ENCODE data around the gene SPSB4. TPM values are rescaled to one million over a fixed set of nuclear protein-coding genes. Genes with fewer than 3 reads are reported as not detected.

Gene SPSB4
- total RNA-seq, 2 donors from 2014 or later, result 7.5 to 8.2 TPM

DNA sequence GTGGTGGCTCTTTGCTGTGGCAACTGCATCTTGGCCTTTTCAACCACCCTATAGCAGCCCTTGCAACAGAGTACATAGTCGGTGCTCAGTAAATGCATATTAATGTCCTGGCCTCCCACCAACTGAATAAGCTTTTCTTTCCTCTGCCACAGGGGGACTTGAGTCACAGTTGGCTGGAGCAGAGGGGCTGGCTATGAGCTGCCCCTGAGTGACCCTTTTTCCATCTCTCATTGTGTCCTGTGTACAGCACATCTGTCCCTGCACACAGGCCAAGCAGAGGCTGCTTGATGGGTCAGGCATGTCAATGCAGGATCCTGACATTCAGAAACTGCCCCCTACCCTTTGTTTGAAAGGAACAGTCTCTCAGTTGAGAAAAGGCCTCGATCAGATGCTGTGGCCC lies 22.4 kb downstream of the SPSB4 start:
- Mint-ChIP-seq H3K27me3 (ENCODE audit: insufficient read depth) (peaks cover 28% of the 10 kb centered on the region), H3K4me1 (peaks cover 65% of the 10 kb centered on the region), H3K4me3 (no peak overlapping the region), H3K9me3 (no peaks in the 10 kb centered on the region), H3K27ac (peak overlapping the region; percentile 13), H3K36me3 (ENCODE audit: low read depth) (no peaks in the 10 kb centered on the region)
- peak; percentile 55 for DNase-seq
- Histone ChIP-seq H3K9me3 (ENCODE audit: control insufficient read depth, low read length) (no peaks in the 10 kb centered on the region), H3K27me3 (ENCODE audit: control insufficient read depth, insufficient read depth, low read length, poor library complexity, severe bottlenecking) (peaks cover 1% of the 10 kb centered on the region), H3K36me3 (ENCODE audit: control insufficient read depth, insufficient read depth, low read length) (no peaks in the 10 kb centered on the region), H3K4me3 (ENCODE audit: low read length) (no peak overlapping the region), H3K27ac (ENCODE audit: low read depth, low read length) (peak overlapping the region; percentile 91), H3K9ac (ENCODE audit: extremely low read depth, low read length, poor library complexity, severe bottlenecking) (no peak overlapping the region), H3K4me1 (ENCODE audit: control insufficient read depth, insufficient read depth, low read length) (peaks cover 22% of the 10 kb centered on the region)
- no peak for TF ChIP-seq CTCF (conservative IDR thresholded peaks at IDR 0.05)
- 18 to 76% methylated on average over 2 of the region's 2 CpGs for WGBS, 2 experiments (ENCODE audit: insufficient coverage in 1 of 2, insufficient read length in 1 of 2)

DNA sequence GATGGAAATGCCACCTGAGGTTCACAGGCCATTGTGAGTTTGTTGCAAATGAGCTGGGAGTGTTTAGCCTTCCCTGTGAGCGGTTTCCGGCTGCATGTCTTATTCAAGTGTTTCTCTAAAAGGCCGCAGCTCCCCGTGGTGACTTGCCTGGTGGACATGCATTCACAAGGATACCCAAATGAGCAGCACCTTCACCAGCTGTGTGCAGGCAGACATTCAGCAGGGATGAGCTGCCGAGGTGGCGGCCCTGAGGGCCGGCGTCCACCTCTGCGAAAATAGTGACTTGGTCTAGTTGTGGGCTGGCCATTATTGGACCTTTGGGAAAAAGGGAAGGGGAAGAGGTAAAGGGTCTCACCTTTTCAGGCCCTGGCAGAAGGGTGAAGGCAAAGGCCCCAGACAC lies 23.4 kb downstream of the SPSB4 start:
- H3K4me3 Mint-ChIP-seq, result no peak overlapping the region
- no peaks in the 10 kb centered on the region for H3K27me3 ChIP-seq (ENCODE audit: control insufficient read depth, insufficient read depth, low read length, poor library complexity, severe bottlenecking)
- no peak overlapping the region for H3K9ac ChIP-seq (ENCODE audit: extremely low read depth, low read length, poor library complexity, severe bottlenecking)
- H3K27ac ChIP-seq (ENCODE audit: low read depth, low read length), result peak overlapping the region; percentile 34
- peaks cover 22% of the 10 kb centered on the region for H3K4me1 ChIP-seq (ENCODE audit: control insufficient read depth, insufficient read depth, low read length)
- no peak for TF ChIP-seq CTCF (conservative IDR thresholded peaks at IDR 0.05)
- peaks cover 67% of the 10 kb centered on the region for H3K4me1 Mint-ChIP-seq
- H3K9me3 Mint-ChIP-seq, result no peaks in the 10 kb centered on the region
- H3K36me3 ChIP-seq (ENCODE audit: control insufficient read depth, insufficient read depth, low read length), result no peaks in the 10 kb centered on the region
- 27 to 60% methylated on average over 3 to 9 of the region's 9 CpGs for WGBS, 2 experiments (ENCODE audit: insufficient coverage in 1 of 2, insufficient read length in 1 of 2)
- H3K4me3 ChIP-seq (ENCODE audit: low read length), result no peak overlapping the region
- peaks cover 18% of the 10 kb centered on the region for H3K27me3 Mint-ChIP-seq (ENCODE audit: insufficient read depth)
- H3K36me3 Mint-ChIP-seq (ENCODE audit: low read depth), result no peaks in the 10 kb centered on the region
- H3K27ac Mint-ChIP-seq, result peak overlapping the region; percentile 60
- DNase-seq, result peak; percentile 89
- no peaks in the 10 kb centered on the region for H3K9me3 ChIP-seq (ENCODE audit: control insufficient read depth, low read length)

- Mint-ChIP-seq H3K27me3 (ENCODE audit: insufficient read depth) (peaks cover 11% of the 10 kb centered on the region), H3K4me3 (peak overlapping the region; percentile 16), H3K36me3 (ENCODE audit: low read depth) (no peaks in the 10 kb centered on the region), H3K4me1 (peaks cover 63% of the 10 kb centered on the region), H3K9me3 (no peaks in the 10 kb centered on the region), H3K27ac (peak overlapping the region; percentile 52)
- no peaks in the 10 kb centered on the region for H3K27me3 ChIP-seq (ENCODE audit: control insufficient read depth, insufficient read depth, low read length, poor library complexity, severe bottlenecking)
- DNase-seq, result peak; percentile 60
- H3K36me3 ChIP-seq (ENCODE audit: control insufficient read depth, insufficient read depth, low read length), result no peaks in the 10 kb centered on the region
- H3K9me3 ChIP-seq (ENCODE audit: control insufficient read depth, low read length), result no peaks in the 10 kb centered on the region
- no peak overlapping the region for H3K4me3 ChIP-seq (ENCODE audit: low read length)
- no peak overlapping the region for H3K9ac ChIP-seq (ENCODE audit: extremely low read depth, low read length, poor library complexity, severe bottlenecking)
- TF ChIP-seq CTCF (conservative IDR thresholded peaks at IDR 0.05), result no peak
- WGBS, 2 experiments (ENCODE audit: insufficient coverage in 1 of 2, insufficient read length in 1 of 2), result 76 to 81% methylated on average over 11 to 12 of the region's 12 CpGs
- peaks cover 23% of the 10 kb centered on the region for H3K4me1 ChIP-seq (ENCODE audit: control insufficient read depth, insufficient read depth, low read length)
- H3K27ac ChIP-seq (ENCODE audit: low read depth, low read length), result peak overlapping the region; percentile 83
These were observed 25.1 kb downstream of the SPSB4 start for GRCh38 chr3:141076036-141076773.
